ENCODE data around the gene ME2.
"Not testable (repeated sequence)": the region's sequence is repeated elsewhere in the genome, so short reads cannot be mapped to it uniquely, and the experiment has no call there.

GRCh38 chr18:50945918-50946317, 67.0 kb downstream of the ME2 start:
- not testable (repeated sequence) for TF ChIP-seq MAX (IDR thresholded peaks at IDR 0.05; ENCODE audit: insufficient read depth, insufficient read length); CTCF (IDR thresholded peaks at IDR 0.05; ENCODE audit: extremely low read depth in 1 of 2, insufficient read depth in 1 of 2, low read depth in 1 of 2, low read length in 2 of 2); POLR2AphosphoS5 (IDR thresholded peaks at IDR 0.05; ENCODE audit: insufficient read depth, low read depth, low read length); POLR2A (IDR thresholded peaks at IDR 0.05; ENCODE audit: low read depth, low read length); EZH2 (IDR thresholded peaks at IDR 0.05; ENCODE audit: borderline replicate concordance, low read depth, low read length, severe bottlenecking); MYC (IDR thresholded peaks at IDR 0.05; ENCODE audit: low read depth, low read length)

Data from endothelial cell of umbilical vein (primary cell).